Keratinocyte (primary cell): ENCODE measurements around the gene CLPSL2. TPM values are rescaled to one million over a fixed set of nuclear protein-coding genes. Genes with fewer than 3 reads are reported as not detected.

ENCODE experiments used
- DNase-seq: peaks from one replicate; pipeline ENCODE4 v3.0.0-alpha.2; 2011; ENCODE audit warnings: low read depth, missing footprints, low spot score
- FAIRE-seq: peaks from 2 replicates; lab custom pipeline; 2011; peaks lifted over from hg19 to GRCh38; lab: Jason Lieb, UNC
- H2AFZ ChIP-seq: 2 replicates; pipeline ENCODE4 v1.6.0; 2012; ENCODE audit warnings: low read length, control low read depth, inconsistent platforms; ENCODE audit not compliant: control insufficient read depth
- H3K27ac ChIP-seq: 2 replicates; pipeline ENCODE4 v1.5.1; 2011; ENCODE audit warnings: low read length; ENCODE audit not compliant: control insufficient read depth, insufficient read depth
- H3K27me3 ChIP-seq: 3 replicates; pipeline ENCODE4 v1.6.0; 2011; ENCODE audit warnings: low read length; ENCODE audit not compliant: control insufficient read depth, insufficient read depth; ENCODE audit errors: extremely low read depth
- H3K36me3 ChIP-seq, 2 experiments: 2 replicates in 1 of 2; 3 replicates in 1 of 2; pipeline ENCODE4 v1.5.1; 2011; ENCODE audit warnings: low read length in 2 of 2, mild to moderate bottlenecking in 1 of 2; ENCODE audit not compliant: control insufficient read depth in 2 of 2, insufficient read depth in 2 of 2; ENCODE audit errors: extremely low read depth in 1 of 2
- H3K4me1 ChIP-seq: 3 replicates; pipeline ENCODE4 v1.5.1; 2011; ENCODE audit warnings: low read length; ENCODE audit not compliant: control insufficient read depth, insufficient read depth; ENCODE audit errors: extremely low read depth
- H3K4me2 ChIP-seq: 3 replicates; pipeline ENCODE4 v1.6.0; 2011; ENCODE audit warnings: low read depth, low read length; ENCODE audit not compliant: control insufficient read depth, insufficient read depth; ENCODE audit errors: extremely low read depth
- H3K4me3 ChIP-seq, 3 experiments: fragments of 200-600 bp in 1 of 3; sonication (generic) in 1 of 3; 2 replicates in 2 of 3; 3 replicates in 1 of 3; pipeline ENCODE4 v1.5.1; 2011 to 2016; ENCODE audit warnings: low read length in 3 of 3, mild to moderate bottlenecking in 3 of 3, control low read depth in 2 of 3, inconsistent platforms in 1 of 3, low read depth in 1 of 3, mixed read lengths in 1 of 3, mixed run types in 1 of 3, moderate library complexity in 1 of 3; ENCODE audit not compliant: control insufficient read depth in 2 of 3, insufficient read depth in 2 of 3; ENCODE audit errors: extremely low read depth in 1 of 3
- H3K79me2 ChIP-seq: 2 replicates; pipeline ENCODE4 v1.6.0; 2012; ENCODE audit warnings: low read length; ENCODE audit not compliant: control insufficient read depth, insufficient read depth
- H3K9ac ChIP-seq: 3 replicates; pipeline ENCODE4 v1.6.0; 2011; ENCODE audit warnings: low read length; ENCODE audit not compliant: control insufficient read depth, insufficient read depth; ENCODE audit errors: extremely low read depth
- H3K9me1 ChIP-seq: 3 replicates; pipeline ENCODE4 v1.6.0; 2011; ENCODE audit warnings: low read length; ENCODE audit not compliant: control insufficient read depth, insufficient read depth; ENCODE audit errors: extremely low read depth
- H3K9me3 ChIP-seq: 2 replicates; pipeline ENCODE4 v1.5.1; 2012; ENCODE audit warnings: low read depth, low read length; ENCODE audit not compliant: control insufficient read depth
- H4K20me1 ChIP-seq: 3 replicates; pipeline ENCODE4 v1.6.0; 2011; ENCODE audit warnings: low read length; ENCODE audit not compliant: control insufficient read depth, insufficient read depth; ENCODE audit errors: extremely low read depth
- CTCF ChIP-seq, 3 experiments: IDR thresholded peaks in 1 of 3; conservative IDR thresholded peaks in 1 of 3; optimal IDR thresholded peaks in 1 of 3; 2 replicates in 2 of 3; 3 replicates in 1 of 3; pipeline versions ENCODE3 to v1.5.1; 2011; ENCODE audit warnings: low read length in 3 of 3, mild to moderate bottlenecking in 3 of 3, moderate library complexity in 2 of 3, control low read depth in 1 of 3, inconsistent platforms in 1 of 3; ENCODE audit not compliant: insufficient read depth in 2 of 3; ENCODE audit errors: extremely low read depth in 1 of 3
- EZH2 ChIP-seq: IDR thresholded peaks from one replicate; pipeline ENCODE4 v1.6.1; 2012; ENCODE audit warnings: inconsistent platforms, mild to moderate bottlenecking, low read length, moderate library complexity
- dilution Hi-C: fragments of 300-500 bp; cut with MboI; formaldehyde crosslinking; loops from one replicate; pipeline ENCODE4 v1.7.0; 2020; ENCODE audit warnings: low sequenced_read_pairs; ENCODE audit not compliant: extremely low pct_ligation_motif_present
- polyA plus RNA-seq, 5 experiments: library from polyadenylated mRNA; depleted of rRNA in 3 of 5; stranded (reverse) in 3 of 5; stranded (forward) in 1 of 5; unstranded in 1 of 5; fragments of >200 nt; gene quantifications; 1 replicate in 1 of 5; 2 replicates in 3 of 5; 3 replicates in 1 of 5; pipeline versions ENCODE4 v1.2.1 to v1.2.3, GENCODE V29; 2011 to 2012; ENCODE audit warnings: missing spikeins in 2 of 5, low read depth in 1 of 5, low replicate concordance in 1 of 5

The CLPSL2 gene
- polyA plus RNA-seq, 1 donor (not counting 4 experiments of a cell fraction or from before 2014, with no cell fraction given): not detected

- FAIRE-seq: no peak
- H4K20me1 ChIP-seq: no peaks in the 10 kb centered on the region
- no peak for TF ChIP-seq EZH2
- no peak for TF ChIP-seq CTCF (optimal IDR thresholded peaks at IDR 0.05 in 1 of 3, IDR thresholded peaks at IDR 0.05 in 1 of 3, conservative IDR thresholded peaks at IDR 0.05 in 1 of 3; ENCODE audit: extremely low read depth in 1 of 3, insufficient read depth in 2 of 3, low read length in 3 of 3)
- no peaks in the 10 kb centered on the region for H3K9me1 ChIP-seq
- H3K9me3 ChIP-seq: no peaks in the 10 kb centered on the region
- H3K9ac ChIP-seq: no peak overlapping the region
- dilution Hi-C loops: no loop called here
- H3K36me3 ChIP-seq: no peaks in the 10 kb centered on the region
- no peak for DNase-seq
- H3K4me1 ChIP-seq: no peaks in the 10 kb centered on the region
- H3K79me2 ChIP-seq: no peaks in the 10 kb centered on the region
- H3K27me3 ChIP-seq: no peaks in the 10 kb centered on the region
- no peak overlapping the region for H3K4me3 ChIP-seq
- no peak overlapping the region for H2AFZ ChIP-seq
- H3K4me2 ChIP-seq: no peak overlapping the region
- no peak overlapping the region for H3K27ac ChIP-seq
Observed at GRCh38 chr6:35755278-35755924, 21.0 kb upstream of the CLPSL2 start.

GRCh38 chr6:35757456-35758123 lies 18.8 kb upstream of the CLPSL2 start:
- H2AFZ ChIP-seq: no peak overlapping the region
- no peaks in the 10 kb centered on the region for H4K20me1 ChIP-seq
- no peaks in the 10 kb centered on the region for H3K4me1 ChIP-seq
- H3K4me3 ChIP-seq: no peak overlapping the region
- no peaks in the 10 kb centered on the region for H3K9me3 ChIP-seq
- TF ChIP-seq CTCF (optimal IDR thresholded peaks at IDR 0.05 in 1 of 3, IDR thresholded peaks at IDR 0.05 in 1 of 3, conservative IDR thresholded peaks at IDR 0.05 in 1 of 3; ENCODE audit: extremely low read depth in 1 of 3, insufficient read depth in 2 of 3, low read length in 3 of 3): peak; percentile 27 to 52 (median 39)
- TF ChIP-seq EZH2: no peak
- no peak for DNase-seq
- H3K27ac ChIP-seq: no peak overlapping the region
- H3K9me1 ChIP-seq: no peaks in the 10 kb centered on the region
- no peaks in the 10 kb centered on the region for H3K79me2 ChIP-seq
- H3K4me2 ChIP-seq: no peak overlapping the region
- no peak for FAIRE-seq
- H3K36me3 ChIP-seq: no peaks in the 10 kb centered on the region
- no peak overlapping the region for H3K9ac ChIP-seq
- dilution Hi-C loops: no loop called here
- no peaks in the 10 kb centered on the region for H3K27me3 ChIP-seq
